Ecto neural progenitor cell (in vitro differentiated cells): ENCODE data around the gene IL1RAP.
"Not testable (repeated sequence)": the region's sequence is repeated elsewhere in the genome, so short reads cannot be mapped to it uniquely, and the experiment has no call there.

Source experiments
- DNase-seq: peaks from one replicate; pipeline ENCODE4 v3.0.0-alpha.2; 2018; ENCODE audit warnings: low spot score

The IL1RAP gene

GRCh38 chr3:190512666-190513065 is 1.2 kb upstream of the IL1RAP start:
- no peak for DNase-seq

DNA sequence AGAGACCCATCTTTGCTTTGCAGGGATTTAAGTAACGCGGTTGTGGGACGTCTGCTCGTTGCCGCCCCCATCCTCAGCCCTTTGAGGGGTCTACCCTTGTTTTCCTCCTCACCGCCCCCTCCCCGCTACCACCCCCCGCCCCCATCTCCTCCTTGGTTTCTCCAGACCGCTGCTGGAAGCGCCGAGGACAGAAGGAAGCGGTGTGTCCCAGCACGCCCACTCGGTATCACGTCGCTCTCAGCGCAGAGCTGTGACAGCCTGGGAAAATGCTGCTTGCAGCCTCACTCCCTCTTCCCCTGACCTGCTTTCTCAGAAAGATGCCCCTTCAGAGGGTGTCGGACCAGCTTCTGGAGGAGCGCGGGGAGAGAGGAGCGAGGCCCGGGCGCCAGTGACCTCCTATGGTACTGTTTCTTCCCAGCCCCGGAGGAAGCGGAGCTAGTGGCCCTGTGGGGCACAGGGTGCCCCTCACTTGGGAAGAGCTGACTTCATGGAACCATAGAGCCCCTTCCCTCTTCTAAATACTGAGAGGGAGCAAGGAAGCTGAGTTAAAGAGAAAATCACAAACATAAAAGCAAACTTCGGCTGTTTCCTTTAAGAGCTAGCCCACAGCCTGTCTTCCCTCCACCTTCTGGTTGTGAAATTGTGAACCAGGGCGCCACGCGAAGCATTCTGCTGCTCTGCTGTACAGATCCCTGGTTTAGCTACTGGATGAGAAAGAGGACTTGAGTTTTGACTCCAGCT is 698 bp downstream of the IL1RAP start:
- peak; percentile 70 for DNase-seq

DNA sequence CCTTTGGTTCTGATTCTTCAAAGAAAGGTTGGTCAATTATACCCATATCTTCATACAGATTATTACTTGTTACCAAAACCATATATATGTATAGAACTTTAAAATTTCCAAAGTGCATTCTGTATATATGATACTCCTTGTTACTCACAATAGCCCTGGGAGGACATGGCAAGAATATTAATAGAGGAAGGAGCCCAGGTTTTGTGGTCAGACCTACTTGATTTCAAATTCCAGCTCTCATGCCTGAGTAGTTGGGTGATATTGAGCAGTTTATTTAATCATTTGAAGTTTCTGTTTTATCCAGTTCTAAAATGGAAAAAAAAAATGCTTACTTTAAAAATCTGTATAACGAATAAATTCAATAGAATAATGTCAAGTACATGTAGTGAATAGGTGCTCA is 2.5 kb downstream of the IL1RAP start:
- no peak for DNase-seq

GRCh38 chr3:190517687-190518086 is 3.8 kb downstream of the IL1RAP start:
- no peak for DNase-seq

GRCh38 chr3:190518531-190518930 is 4.6 kb downstream of the IL1RAP start:
- not testable (repeated sequence) for DNase-seq

DNA sequence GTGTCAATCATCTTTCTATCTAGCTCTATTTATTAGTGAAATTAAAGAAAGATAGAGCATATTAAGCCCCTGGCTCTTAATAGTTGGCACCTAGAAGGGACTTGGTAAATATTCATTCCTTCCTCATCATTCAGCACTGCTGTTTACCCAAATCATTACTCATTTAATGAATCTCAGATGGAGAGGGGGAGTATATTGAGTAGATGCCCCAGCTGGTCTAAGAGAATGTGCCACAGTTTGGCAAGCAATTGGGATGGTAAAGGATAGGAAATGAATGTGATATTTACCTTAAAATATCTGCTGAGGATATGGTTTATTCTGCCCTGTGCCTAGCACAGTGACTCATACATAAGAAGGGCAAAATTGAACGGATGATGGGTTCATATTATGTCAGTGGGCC is 6.0 kb downstream of the IL1RAP start:
- no peak for DNase-seq

DNA sequence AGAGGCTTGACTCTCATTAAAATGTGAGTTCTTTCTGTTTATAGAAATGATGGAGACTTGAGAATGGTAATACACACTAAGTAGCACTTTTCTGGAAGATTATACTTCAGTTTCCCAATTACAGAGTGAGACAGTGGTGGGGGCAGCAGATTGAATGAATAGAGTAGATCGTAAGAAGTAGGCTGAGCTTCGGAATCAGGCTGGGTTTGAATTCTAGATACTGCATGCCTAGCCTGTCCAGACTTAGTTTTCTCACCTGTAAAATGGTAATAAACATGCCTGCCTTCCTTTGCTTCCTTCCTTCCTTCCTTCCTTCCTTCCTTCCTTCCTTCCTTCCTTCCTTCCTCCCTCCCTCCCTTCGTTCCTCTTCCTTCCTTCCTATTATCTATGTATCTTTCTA is 8.1 kb downstream of the IL1RAP start:
- no peak for DNase-seq

GRCh38 chr3:190522621-190523222 is 8.8 kb downstream of the IL1RAP start:
- no peak for DNase-seq

GRCh38 chr3:190524942-190525341 is 11.1 kb downstream of the IL1RAP start:
- DNase-seq: no peak

DNA sequence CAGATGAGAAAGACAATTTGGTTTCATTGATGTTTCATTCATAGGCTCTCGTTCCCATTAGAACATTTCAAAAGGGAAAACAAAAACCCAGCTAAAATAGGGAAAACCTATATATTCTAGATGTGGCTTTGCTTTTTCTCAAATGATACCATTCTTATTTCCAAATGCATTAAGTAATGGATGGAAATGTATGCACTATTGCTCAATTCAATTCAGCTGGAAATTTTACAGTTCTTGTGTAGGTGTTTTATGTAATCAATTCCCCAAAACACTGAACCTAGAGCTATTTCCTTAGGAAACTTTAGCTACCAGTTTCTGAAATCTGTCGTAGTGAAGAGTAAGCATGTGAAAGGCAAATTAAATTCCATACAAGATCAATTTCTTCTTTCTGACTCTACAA is 11.7 kb downstream of the IL1RAP start:
- DNase-seq: no peak

- DNase-seq: no peak
These were observed 13.2 kb downstream of the IL1RAP start for GRCh38 chr3:190526787-190527762.

GRCh38 chr3:190528706-190529105 is 14.8 kb downstream of the IL1RAP start:
- DNase-seq: no peak

DNA sequence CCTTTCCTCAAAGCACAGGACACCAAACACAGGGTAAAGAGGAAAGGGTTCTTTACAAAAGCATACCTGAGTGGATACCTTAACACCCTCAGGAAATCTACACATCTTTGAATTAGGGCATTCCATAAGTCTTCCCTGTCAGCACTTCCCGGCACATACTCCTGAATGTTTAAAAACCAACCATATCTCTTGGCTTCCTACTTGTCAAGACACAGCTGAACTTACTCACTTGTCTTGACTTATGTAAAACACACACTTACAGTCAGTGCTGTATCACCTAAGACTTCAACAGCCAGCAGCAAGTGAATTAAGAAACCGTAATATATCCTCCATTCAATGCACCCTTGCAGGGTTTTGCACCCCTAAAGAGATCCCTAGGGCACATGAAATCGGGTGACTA is 17.5 kb downstream of the IL1RAP start:
- DNase-seq: no peak

DNA sequence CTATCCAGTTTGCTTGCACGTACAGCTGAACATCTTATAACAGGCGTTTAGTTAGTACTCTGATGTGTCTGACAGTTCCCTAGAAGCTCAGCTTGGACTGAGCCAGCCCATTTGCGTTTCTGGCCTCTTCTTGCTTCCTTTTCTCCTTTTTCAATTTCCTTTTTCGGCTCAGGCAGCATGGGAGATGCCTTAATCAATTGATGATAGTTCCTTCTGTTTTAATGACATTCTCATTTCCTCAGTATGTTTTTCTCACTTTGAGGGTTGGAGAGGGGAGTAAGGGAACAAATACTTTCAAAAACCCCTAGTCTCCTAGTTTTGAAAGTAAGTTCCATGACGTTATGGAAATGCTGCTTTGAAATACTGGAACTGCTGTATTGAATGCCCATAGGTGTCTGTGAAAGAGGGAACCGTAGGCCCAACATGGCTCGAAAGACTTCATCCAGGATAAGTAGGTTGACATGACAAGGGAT is 18.9 kb downstream of the IL1RAP start:
- no peak for DNase-seq

- DNase-seq: no peak
These were observed 19.8 kb downstream of the IL1RAP start for GRCh38 chr3:190533511-190534281.

DNA sequence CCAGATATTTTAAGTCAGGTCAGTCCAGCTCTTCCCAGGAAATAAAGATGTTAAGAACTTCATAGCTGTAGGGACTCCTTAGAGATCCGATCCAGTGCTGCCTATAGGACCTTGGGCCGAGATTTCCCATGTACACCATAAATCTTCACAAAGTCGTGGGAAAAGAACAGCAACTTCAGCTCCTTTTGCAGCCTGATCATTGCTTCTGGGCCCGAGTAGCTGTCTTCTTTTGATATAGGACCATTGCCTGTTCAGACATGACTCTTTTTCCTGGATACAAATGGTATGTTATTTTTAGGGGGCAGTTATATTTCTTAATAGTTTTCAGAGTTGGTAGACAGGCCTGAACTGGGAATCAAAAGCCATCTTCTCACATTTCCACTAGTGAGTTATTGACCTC is 20.5 kb downstream of the IL1RAP start:
- DNase-seq: no peak

DNA sequence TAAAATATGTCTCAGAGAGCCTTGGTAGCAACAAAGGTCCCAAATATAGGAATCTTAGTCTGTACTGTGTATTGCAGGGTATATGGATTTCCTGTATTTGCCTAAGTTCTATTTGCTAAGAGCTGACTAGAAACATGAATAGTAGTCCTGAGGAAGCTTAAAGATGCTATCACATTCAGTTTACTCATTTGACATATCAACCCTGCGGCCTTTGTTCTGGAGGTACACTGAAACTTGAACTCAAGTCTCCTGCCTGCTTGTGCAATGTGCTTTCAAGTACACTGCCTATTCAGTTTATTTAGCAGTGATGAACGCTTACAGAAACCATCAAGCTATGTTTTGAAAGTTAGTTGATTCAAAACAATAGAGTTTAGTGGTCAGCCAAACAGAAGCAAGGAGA is 21.1 kb downstream of the IL1RAP start:
- no peak for DNase-seq

DNA sequence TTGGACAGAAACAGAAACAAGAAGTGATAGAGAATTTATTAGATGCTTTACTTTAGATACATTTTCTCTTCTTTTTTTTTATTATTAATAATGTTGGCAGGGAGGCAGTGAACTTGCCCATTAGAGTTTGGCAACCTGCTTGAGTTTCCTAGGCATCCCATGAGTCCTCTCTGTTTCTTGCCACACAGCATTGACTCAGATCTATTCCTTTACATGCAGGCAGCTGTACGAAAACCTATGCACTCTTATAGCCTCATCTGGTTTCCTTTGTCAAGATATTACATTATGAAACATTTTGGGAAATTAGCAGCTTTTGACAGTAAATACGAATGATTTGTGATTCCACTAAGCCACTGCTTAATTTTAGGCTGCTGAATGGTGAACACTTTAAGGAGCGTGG is 23.3 kb downstream of the IL1RAP start:
- DNase-seq: no peak

DNA sequence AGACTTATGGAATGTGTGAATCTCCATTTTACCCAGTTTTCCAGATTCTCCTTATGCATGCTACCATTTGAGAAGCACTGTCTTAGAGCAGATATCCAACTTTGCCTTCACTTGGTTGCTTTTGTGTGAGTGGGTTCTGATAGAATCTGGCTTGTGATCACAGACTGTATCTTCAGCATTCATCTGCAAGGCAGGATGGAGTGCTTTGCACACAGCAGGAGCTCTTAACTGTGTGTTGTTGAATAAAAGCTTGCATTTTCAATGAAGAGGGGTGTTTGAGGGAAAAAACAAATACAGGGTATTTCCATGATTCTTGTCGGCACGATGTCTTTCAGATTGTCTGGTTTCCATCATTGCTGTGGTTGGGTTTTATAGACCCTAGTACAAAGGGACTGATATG is 24.4 kb downstream of the IL1RAP start:
- DNase-seq: no peak

DNA sequence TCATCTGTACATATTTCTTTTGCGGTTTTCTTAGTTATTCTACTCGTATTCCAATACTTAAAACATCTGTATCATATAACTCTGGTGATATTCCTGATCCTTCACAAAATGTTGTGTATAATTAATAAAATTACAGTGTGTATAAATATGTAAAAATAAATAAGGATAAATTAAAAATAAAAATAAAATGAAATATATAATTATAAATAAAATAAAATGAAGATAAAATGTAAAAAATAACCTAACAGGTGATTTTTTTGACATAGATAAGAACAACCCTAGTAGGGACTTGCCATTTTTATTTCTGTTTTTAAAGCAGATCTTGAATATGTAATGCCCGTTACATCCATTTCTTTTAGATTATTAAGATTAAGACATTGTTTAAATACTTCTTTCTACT is 25.6 kb downstream of the IL1RAP start:
- DNase-seq: no peak

DNA sequence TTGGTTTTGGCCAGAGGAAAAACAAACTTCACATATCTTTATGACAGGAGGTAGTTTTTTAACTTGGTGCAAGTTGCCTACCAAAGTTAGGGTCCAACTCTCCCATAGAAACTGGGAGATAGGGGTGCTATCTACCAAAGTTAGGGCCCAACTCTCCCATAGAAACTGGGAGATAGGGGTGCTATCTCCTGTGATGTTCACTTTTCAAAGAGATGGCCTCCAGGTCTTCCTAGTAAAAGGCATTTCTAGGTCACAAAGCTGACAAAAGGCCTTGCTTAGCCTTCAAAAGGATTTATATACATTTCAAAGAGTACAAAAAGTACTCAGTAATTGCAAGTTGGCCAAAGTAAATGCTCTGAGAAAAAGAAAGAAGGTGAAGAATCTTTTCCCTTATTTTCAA is 27.1 kb downstream of the IL1RAP start:
- no peak for DNase-seq

GRCh38 chr3:190541560-190541959 is 27.7 kb downstream of the IL1RAP start:
- DNase-seq: no peak
